Erythroblast (primary cell): ENCODE data around the gene MRPS9.

Experiments
- GATA1 ChIP-seq: IDR thresholded peaks from 2 replicates; pipeline ENCODE4 v1.6.1; 2011; ENCODE audit warnings: low read depth, mild to moderate bottlenecking, control low read depth, low read length, moderate library complexity
- POLR2A ChIP-seq: IDR thresholded peaks from 2 replicates; pipeline ENCODE4 v1.6.1; 2011; ENCODE audit warnings: mild to moderate bottlenecking, low read length

- TF ChIP-seq POLR2A, result no peak
- no peak for TF ChIP-seq GATA1
Observed at GRCh38 chr2:105005181-105005951, 32.5 kb upstream of the MRPS9 start.
